Skeletal muscle satellite cell (primary cell): ENCODE measurements around the gene MFAP2.
"Not testable (repeated sequence)": the region's sequence is repeated elsewhere in the genome, so short reads cannot be mapped to it uniquely, and the experiment has no call there.

Source experiments
- H3K27me3 ChIP-seq: 2 replicates; pipeline ENCODE4 v1.7.0; 2013; ENCODE audit warnings: low read length; ENCODE audit not compliant: control insufficient read depth, insufficient read depth
- H3K36me3 ChIP-seq: 2 replicates; pipeline ENCODE4 v1.7.0; 2013; ENCODE audit warnings: mild to moderate bottlenecking, control low read depth, low read length; ENCODE audit not compliant: insufficient read depth
- H3K4me1 ChIP-seq: 2 replicates; pipeline ENCODE4 v1.7.0; 2013; ENCODE audit warnings: low read length; ENCODE audit not compliant: control insufficient read depth, insufficient read depth
- H3K4me2 ChIP-seq: 2 replicates; pipeline ENCODE4 v1.7.0; 2013; ENCODE audit warnings: mild to moderate bottlenecking, low read length
- H3K4me3 ChIP-seq: 2 replicates; pipeline ENCODE4 v1.7.0; 2013; ENCODE audit warnings: low read length
- H3K9ac ChIP-seq: 2 replicates; pipeline ENCODE4 v1.7.0; 2013; ENCODE audit warnings: mild to moderate bottlenecking, low read depth, low read length, moderate library complexity
- H3K9me3 ChIP-seq: replicated peaks from 2 replicates; pipeline ENCODE4 v1.7.0; 2013; ENCODE audit warnings: mild to moderate bottlenecking, control low read depth, low read length

The MFAP2 gene

DNA sequence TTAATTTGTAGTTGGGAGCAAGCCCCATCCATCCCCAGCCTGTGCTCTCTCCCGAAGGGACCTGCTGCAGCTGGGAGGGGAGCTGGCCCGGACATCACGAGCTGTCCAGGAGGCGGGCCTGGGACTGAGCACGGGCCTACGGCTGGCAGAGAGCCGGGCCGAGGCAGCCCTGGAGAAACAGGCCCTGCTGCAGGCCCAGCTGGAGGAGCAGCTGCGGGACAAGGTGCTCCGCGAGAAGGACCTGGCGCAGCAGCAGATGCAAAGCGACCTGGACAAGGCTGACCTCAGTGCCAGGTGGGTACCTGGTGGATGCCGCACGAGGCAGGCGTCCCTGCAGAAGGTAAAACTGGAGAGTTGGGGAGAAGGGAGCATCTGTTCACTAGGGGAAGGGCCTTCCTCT is 43.8 kb downstream of the MFAP2 start:
- H3K4me3 ChIP-seq, H3K4me2 ChIP-seq, H3K9ac ChIP-seq, H3K27me3 ChIP-seq, H3K4me1 ChIP-seq, H3K9me3 ChIP-seq, H3K36me3 ChIP-seq: not testable (repeated sequence)

DNA sequence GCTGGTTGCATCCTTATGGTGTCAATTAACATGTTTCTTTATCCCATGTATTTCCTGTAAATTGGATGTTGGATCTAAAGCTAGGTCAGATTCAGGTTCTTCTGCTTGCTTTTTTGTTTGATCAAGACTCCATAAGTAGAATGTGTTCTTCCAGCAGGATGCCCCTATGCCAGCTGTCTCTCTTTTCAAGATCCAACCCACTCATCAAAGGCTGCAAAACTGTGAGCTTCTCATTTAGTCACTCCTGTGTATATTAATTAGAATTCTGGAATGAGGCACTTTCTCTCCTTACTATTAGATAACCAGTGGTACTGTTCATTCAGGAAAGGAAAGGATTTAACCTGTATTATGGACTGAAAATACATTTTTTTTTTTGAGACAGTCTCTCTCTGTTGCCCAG is 46.5 kb downstream of the MFAP2 start:
- not testable (repeated sequence) for H3K27me3 ChIP-seq, H3K4me3 ChIP-seq, H3K4me2 ChIP-seq, H3K36me3 ChIP-seq, H3K9me3 ChIP-seq, H3K4me1 ChIP-seq, H3K9ac ChIP-seq

DNA sequence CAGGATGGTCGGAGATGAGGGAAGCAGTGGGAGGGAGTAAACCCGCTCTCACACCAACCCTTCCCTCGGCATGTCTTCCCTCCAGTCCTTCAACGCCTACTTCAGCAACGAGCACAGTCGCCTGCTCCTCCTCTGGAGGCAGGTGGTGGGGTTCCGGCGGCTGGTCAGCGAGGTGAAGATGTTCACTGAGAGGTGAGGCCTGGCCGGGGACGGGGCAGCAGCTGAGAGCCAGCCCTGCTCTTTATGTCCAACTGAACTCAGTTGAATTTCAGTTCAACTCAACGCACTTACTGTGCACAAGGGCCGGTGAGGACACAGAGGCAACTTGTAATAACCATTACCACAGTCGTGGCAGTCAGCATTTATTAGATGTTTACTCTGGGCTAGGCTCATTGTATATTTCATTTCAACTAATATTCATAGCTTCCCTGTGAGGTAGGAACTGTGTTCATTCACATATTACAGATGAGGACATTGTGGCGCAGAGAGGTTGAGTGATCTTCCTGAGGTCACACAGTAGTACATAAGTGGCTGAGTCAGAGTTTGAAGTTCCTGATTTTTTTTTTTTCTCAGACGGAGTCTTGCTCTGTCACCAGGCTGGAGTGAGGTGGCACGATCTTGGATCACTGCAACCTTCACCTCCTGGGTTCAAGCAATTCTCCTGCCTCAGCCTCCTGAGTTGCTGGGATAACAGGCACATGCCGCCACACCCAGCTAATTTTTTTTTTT is 49.0 kb downstream of the MFAP2 start:
- not testable (repeated sequence) for H3K36me3 ChIP-seq, H3K9ac ChIP-seq, H3K4me1 ChIP-seq, H3K4me3 ChIP-seq, H3K4me2 ChIP-seq, H3K9me3 ChIP-seq, H3K27me3 ChIP-seq

DNA sequence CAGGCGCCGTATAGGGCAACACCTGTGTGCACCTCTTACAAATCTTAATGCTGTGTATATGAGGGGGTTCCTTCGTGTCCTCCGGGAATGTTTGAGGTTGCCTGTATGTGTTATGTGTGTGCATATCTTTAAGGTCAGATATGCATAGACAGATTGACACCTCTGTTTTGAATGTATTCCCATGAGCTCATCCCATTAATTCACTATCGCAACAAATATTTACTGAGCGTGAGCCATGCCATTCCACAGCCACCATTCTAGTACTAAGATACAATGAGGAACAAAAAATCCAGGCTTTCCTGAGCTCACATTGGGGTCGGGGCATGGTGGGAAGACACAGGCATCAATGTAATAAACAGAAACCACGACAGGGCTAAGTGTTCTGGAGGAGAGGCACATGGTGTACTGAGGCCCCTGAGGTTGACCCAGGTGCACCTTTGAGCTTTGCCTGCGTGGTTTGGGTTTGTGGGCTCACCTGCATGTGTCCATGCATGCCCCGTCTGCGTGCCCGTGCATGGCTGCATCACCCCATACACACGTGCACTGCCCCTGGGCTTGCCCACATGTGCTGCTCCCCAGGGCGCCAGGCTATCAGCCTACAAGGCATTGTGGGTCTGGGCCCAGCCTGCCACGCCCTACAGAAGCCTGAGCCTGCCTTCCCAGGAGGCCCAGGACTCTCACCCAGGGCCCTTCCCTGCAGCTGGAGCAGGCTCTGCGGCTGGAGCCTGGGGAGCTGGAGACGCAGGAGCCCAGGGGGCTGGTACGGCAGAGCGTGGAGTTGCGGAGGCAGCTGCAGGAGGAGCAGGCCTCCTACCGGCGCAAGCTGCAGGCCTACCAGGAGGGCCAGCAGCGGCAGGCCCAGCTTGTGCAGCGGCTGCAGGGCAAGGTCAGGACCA is 51.0 kb downstream of the MFAP2 start:
- H3K4me2 ChIP-seq, H3K36me3 ChIP-seq, H3K4me1 ChIP-seq, H3K4me3 ChIP-seq, H3K9me3 ChIP-seq, H3K27me3 ChIP-seq, H3K9ac ChIP-seq: not testable (repeated sequence)

DNA sequence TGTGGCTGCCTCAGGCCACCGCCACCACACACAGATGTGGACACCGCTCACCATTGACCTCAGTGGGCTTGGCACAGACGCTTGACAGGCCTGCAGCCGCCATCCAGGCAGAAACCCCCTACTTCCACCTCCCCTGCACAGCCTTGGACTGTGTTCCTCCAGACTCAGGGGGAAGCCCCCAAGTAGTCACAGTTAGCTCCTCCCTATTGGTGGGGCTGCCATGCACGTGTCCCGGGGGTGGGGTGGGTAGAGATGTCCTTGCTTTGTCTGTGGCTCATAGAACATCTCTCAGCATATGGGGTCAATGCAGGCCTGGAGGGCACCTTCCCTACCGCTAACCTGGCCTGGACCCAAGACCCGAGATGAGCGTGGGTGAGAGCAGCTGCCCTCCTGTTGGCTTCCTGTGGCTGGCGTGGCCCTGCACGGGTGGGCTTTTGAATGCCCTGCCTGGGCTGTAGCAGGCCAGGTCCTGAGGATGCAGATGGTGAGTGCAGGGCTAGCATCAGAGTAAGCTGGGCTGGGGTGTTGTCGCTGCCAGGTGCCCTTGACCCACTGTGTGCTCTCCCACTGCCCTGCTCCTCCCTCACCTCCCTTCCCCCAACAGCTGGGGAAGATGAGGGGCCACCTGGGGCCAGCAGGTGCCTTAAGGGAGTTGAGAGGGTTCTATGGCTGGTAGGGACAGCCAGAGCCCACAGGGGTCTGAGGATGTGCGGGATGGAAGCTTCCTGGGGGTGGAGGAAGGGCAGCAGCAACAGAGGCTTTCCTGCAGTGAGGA is 52.5 kb downstream of the MFAP2 start:
- H3K4me3 ChIP-seq: no peak overlapping the region
- H3K9me3 ChIP-seq: no peaks in the 10 kb centered on the region
- H3K36me3 ChIP-seq: no peaks in the 10 kb centered on the region
- no peak overlapping the region for H3K4me2 ChIP-seq
- H3K4me1 ChIP-seq: no peaks in the 10 kb centered on the region
- H3K27me3 ChIP-seq: no peaks in the 10 kb centered on the region
- no peak overlapping the region for H3K9ac ChIP-seq

DNA sequence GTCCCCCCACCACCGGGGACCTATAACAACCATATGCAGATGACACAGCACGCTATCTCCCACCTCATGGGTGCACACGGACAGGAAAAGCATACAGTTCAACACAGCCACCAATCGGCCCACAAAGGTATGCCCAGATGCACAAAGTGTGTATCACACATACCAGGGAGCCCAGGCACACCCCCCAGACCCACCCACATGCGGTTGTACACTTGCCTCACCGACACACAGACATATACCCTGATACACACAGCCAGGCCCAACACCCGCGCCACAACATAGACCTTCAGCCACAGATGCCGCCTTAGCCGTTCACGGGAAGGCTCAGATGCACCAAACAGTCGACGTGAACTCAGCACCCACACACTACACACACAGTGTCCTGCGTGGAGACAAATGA is 53.2 kb downstream of the MFAP2 start:
- Histone ChIP-seq H3K4me2 (no peak overlapping the region), H3K9me3 (no peaks in the 10 kb centered on the region), H3K36me3 (no peaks in the 10 kb centered on the region), H3K4me3 (no peak overlapping the region), H3K27me3 (no peaks in the 10 kb centered on the region), H3K4me1 (no peaks in the 10 kb centered on the region), H3K9ac (no peak overlapping the region)

DNA sequence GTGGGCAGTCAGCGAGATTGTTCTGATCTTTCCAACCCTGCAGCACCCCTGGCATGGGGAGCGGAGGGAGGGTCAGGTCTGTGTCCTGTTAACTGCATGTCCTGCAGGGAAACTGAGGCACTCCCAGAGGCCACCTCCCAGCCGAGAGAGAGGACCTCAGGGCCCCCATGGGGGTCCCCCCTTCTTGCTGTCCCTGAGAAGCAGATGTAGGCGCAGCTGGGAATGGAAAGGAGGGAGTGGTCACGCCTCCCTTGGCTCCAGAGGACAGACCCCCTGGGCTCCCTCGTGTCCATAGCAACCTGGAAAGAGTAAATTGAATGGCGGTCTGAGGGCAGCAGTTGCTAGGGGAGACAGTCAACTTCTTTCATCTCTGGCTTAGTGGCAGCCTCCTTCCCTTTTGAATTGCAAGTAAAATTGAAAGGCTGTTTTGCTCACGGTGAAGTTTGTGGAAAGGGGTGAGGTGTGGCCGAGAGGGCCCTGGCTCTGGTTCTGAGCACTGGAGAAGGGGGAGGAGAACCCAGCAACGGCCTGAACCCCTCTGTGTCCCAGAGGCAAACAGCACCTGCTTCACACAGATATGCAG is 53.8 kb downstream of the MFAP2 start:
- H3K27me3 ChIP-seq: no peaks in the 10 kb centered on the region
- H3K9ac ChIP-seq: no peak overlapping the region
- peaks cover 3% of the 10 kb centered on the region for H3K4me1 ChIP-seq
- H3K36me3 ChIP-seq: no peaks in the 10 kb centered on the region
- H3K4me2 ChIP-seq: no peak overlapping the region
- no peak overlapping the region for H3K4me3 ChIP-seq
- no peaks in the 10 kb centered on the region for H3K9me3 ChIP-seq

DNA sequence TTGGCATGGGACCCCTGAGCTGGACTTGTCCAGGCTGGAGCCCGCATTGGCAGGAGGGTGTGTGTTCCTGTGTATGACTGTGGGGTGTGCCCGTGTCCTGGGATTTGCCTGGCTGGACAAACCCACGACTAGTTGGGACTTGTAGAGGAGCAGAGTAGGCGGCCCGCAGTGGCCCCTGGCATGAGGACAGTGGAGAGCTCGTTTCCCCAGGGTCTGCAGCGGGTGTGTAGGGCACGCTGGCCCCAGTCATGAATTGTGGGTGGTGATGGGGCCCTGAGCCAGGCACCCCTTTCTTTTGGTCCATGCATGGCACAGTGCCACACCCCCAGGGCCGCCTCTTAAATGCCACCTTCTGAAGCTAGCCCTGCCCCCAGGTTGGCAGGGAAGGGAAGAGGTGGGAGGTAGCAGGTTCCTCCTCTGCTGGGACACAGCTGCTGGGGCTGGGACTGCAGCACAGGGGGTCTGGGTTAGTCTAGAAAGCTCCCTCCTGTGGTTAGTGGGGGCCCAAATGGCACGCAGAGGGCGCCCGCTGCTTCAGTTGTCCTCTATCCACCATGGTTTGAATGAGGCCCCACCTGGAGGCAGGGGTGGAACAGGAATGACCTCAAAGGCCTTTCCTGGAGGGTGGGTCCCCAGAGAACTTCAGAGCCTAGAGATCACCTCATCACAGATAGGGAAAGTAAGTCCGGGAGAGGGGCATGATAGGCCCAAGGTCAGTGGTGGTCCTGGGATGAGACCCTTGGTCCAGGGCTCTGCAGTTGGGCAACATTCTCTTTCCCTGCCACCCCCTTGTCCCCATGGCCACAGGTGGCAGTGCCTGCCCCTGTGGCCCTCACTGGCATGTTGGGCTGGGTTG is 54.6 kb downstream of the MFAP2 start:
- no peak overlapping the region for H3K9ac ChIP-seq

DNA sequence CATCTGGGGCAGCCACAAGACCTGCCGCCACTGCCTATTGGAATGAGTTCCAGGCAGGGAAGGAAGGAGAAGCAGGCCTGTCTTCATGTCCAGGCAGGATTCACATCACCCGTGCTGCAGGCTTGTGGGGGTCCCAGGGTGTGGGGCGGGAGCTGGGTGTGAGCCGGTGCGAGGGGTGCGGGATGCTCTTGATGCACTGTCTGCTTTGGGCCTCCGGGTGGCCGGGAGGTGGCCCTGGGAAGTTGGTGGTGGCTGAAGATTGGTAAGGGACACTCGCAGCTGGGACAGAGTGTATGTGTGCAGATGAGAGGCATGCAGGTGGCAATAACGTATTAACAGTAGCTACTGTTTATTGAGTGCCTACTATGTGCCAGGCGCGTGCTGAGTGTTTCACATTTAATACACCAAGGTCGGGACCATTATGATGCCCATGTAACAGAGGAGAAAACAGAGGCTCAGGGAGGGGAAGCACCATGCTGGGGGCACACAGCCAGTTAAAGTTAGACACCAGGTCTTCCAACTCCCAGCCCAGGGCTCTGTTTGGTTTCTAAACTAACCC is 55.4 kb downstream of the MFAP2 start:
- Histone ChIP-seq H3K9ac (no peak overlapping the region), H3K27me3 (no peaks in the 10 kb centered on the region)

More for the DNA sequence above, 54.6 kb downstream of the MFAP2 start:
- Histone ChIP-seq H3K27me3 (no peaks in the 10 kb centered on the region), H3K4me3 (no peak overlapping the region), H3K4me2 (no peak overlapping the region), H3K9me3 (no peaks in the 10 kb centered on the region), H3K4me1 (peaks cover 5% of the 10 kb centered on the region), H3K36me3 (no peaks in the 10 kb centered on the region)

More for the DNA sequence above, 55.4 kb downstream of the MFAP2 start:
- no peaks in the 10 kb centered on the region for H3K36me3 ChIP-seq
- no peak overlapping the region for H3K4me3 ChIP-seq
- H3K4me1 ChIP-seq: peaks cover 5% of the 10 kb centered on the region
- no peak overlapping the region for H3K4me2 ChIP-seq
- no peaks in the 10 kb centered on the region for H3K9me3 ChIP-seq
